ENCODE data around the gene IGSF8.

- TF ChIP-seq JUN (IDR thresholded peaks at IDR 0.05; ENCODE audit: borderline replicate concordance, insufficient read depth, insufficient read length, low read depth) (no peak), CTCF (IDR thresholded peaks at IDR 0.05; ENCODE audit: extremely low read depth in 1 of 2, insufficient read depth in 1 of 2, low read depth in 1 of 2, low read length in 2 of 2) (no peak), POLR2A (IDR thresholded peaks at IDR 0.05; ENCODE audit: low read depth, low read length) (no peak), EZH2 (IDR thresholded peaks at IDR 0.05; ENCODE audit: borderline replicate concordance, low read depth, low read length, severe bottlenecking) (no peak), MAX (IDR thresholded peaks at IDR 0.05; ENCODE audit: insufficient read depth, insufficient read length) (no peak), POLR2AphosphoS5 (IDR thresholded peaks at IDR 0.05; ENCODE audit: insufficient read depth, low read depth, low read length) (no peak), GATA2 (IDR thresholded peaks at IDR 0.05; ENCODE audit: insufficient read depth, insufficient read length, low read depth, low read length) (no peak)
Measured at GRCh38 chr1:160129046-160129445, 30.6 kb upstream of the IGSF8 start.
